Osteoblast (primary cell): Measurements from ENCODE around the gene CAB39L. TPM values are rescaled to one million over a fixed set of nuclear protein-coding genes. Genes with fewer than 3 reads are reported as not detected.

Experiments
- DNase-seq: peaks from one replicate; pipeline ENCODE4 v3.0.0; 2011; ENCODE audit warnings: low spot score, mixed read lengths; ENCODE audit not compliant: insufficient read length; ENCODE audit errors: missing footprints
- H2AFZ ChIP-seq: 2 replicates; pipeline ENCODE4 v1.6.0; 2011; ENCODE audit warnings: mild to moderate bottlenecking, low read length
- H3K27ac ChIP-seq: 2 replicates; pipeline ENCODE4 v1.5.1; 2011; ENCODE audit warnings: mild to moderate bottlenecking, low read depth, low read length, moderate library complexity
- H3K27me3 ChIP-seq: 2 replicates; pipeline ENCODE4 v1.6.0; 2012; ENCODE audit warnings: mild to moderate bottlenecking, control low read depth, inconsistent platforms, low read length, moderate library complexity; ENCODE audit not compliant: insufficient read depth
- H3K36me3 ChIP-seq: 2 replicates; pipeline ENCODE4 v1.5.1; 2011; ENCODE audit warnings: mild to moderate bottlenecking, low read length, control low read depth, moderate library complexity; ENCODE audit not compliant: insufficient read depth
- H3K4me1 ChIP-seq: 2 replicates; pipeline ENCODE4 v1.5.1; 2011; ENCODE audit warnings: mild to moderate bottlenecking, low read length, control low read depth, moderate library complexity; ENCODE audit not compliant: insufficient read depth
- H3K4me2 ChIP-seq: 2 replicates; pipeline ENCODE4 v1.6.0; 2011; ENCODE audit warnings: mild to moderate bottlenecking, low read length; ENCODE audit not compliant: insufficient read depth
- H3K4me3 ChIP-seq: fragments of 200-600 bp; sonication (generic); 3 replicates; pipeline ENCODE4 v1.5.1; 2012; ENCODE audit warnings: mild to moderate bottlenecking, low read length, inconsistent platforms; ENCODE audit not compliant: insufficient read depth
- H3K79me2 ChIP-seq: 2 replicates; pipeline ENCODE4 v1.6.0; 2012; ENCODE audit warnings: mild to moderate bottlenecking, low read length, control low read depth, inconsistent platforms; ENCODE audit not compliant: insufficient read depth
- H3K9me3 ChIP-seq: 2 replicates; pipeline ENCODE4 v1.5.1; 2011; ENCODE audit warnings: low read depth, low read length, control low read depth
- H4K20me1 ChIP-seq: 2 replicates; pipeline ENCODE4 v1.6.0; 2012; ENCODE audit warnings: mild to moderate bottlenecking, low read length, control low read depth; ENCODE audit not compliant: insufficient read depth
- CTCF ChIP-seq: IDR thresholded peaks from 2 replicates; pipeline ENCODE4 v1.5.1; 2011; ENCODE audit warnings: mild to moderate bottlenecking, low read depth, low read length, moderate library complexity; ENCODE audit errors: extremely low read depth
- total RNA-seq: library from RNA; depleted of rRNA; stranded (reverse); fragments of >200 nt; gene quantifications from 2 replicates; pipeline ENCODE4 v1.2.3, GENCODE V29; 2012

Gene CAB39L
- total RNA-seq, 1 donor: 12.3 TPM

DNA sequence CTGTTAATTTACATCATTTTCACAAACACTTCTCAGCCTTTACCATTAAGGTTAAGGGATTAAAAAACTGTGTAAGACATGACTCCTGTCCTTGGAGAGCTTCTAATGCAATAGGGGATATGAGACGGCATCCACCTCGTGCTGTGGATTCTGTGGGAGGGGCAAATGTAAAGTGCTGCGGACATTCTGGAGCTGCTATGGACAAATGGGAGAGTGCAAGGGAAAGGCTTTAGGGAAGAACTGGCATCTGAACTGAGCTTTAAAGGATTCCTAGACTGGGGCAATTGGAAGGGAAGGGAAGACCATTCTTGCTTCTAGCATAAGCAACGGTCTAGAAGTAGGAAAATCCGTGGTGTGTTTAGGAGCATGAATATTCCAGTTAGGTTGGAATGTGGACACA, 164.8 kb downstream of the CAB39L start:
- Histone ChIP-seq H3K4me3 (no peak overlapping the region), H3K9me3 (no peaks in the 10 kb centered on the region), H3K4me1 (no peaks in the 10 kb centered on the region), H4K20me1 (no peaks in the 10 kb centered on the region), H3K27ac (no peak overlapping the region), H2AFZ (no peak overlapping the region), H3K36me3 (no peaks in the 10 kb centered on the region), H3K4me2 (no peak overlapping the region), H3K27me3 (no peaks in the 10 kb centered on the region), H3K79me2 (no peaks in the 10 kb centered on the region)
- TF ChIP-seq CTCF: no peak
- no peak for DNase-seq

DNA sequence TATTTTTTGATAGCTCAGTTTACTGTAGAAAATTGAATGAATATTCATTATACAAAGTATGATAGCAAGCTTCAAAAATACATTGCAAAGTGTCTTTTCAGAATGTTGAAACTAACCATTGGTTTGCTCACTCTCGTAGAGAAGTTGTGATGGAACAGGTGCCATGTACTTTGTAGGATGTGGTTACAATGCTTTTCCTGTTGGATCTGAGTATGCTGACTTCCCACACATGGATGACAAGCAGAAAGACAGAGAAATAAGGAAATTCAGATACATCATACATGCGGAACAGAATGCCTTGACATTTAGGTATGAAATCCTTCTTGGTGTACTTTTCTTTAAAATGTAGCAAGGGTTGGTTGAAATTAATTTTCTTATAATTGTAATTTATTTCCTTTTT, 165.7 kb downstream of the CAB39L start:
- Histone ChIP-seq H3K9me3 (no peaks in the 10 kb centered on the region), H3K4me2 (no peak overlapping the region), H3K27me3 (no peaks in the 10 kb centered on the region), H3K4me3 (no peak overlapping the region), H2AFZ (no peak overlapping the region), H3K27ac (no peak overlapping the region), H3K36me3 (no peaks in the 10 kb centered on the region), H4K20me1 (no peaks in the 10 kb centered on the region), H3K4me1 (no peaks in the 10 kb centered on the region), H3K79me2 (no peaks in the 10 kb centered on the region)
- no peak for DNase-seq
- no peak for TF ChIP-seq CTCF

DNA sequence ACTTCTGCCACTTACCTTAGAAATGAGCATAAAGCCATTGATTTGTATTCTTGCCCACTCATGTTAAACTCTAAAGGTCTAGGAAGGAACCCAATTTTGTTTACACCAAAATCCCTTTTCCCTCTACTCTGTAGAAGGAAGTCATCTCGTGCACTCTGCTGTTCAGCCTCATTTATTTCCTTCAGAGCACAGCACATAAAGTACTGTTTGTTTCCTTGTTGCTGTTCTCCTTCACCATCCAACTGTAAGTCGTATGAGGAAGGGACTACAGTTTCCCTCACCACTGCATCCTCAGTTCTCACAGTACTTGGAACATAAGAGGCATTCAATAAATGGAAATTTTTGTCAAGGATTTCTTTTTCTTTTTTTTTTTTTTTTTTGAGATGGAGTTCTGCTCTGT, 171.6 kb downstream of the CAB39L start:
- DNase-seq: no peak
- Histone ChIP-seq H3K36me3 (peaks cover 8% of the 10 kb centered on the region), H3K27me3 (no peaks in the 10 kb centered on the region), H3K4me1 (no peaks in the 10 kb centered on the region), H2AFZ (no peak overlapping the region), H3K4me2 (no peak overlapping the region), H3K79me2 (no peaks in the 10 kb centered on the region), H4K20me1 (no peaks in the 10 kb centered on the region), H3K9me3 (no peaks in the 10 kb centered on the region), H3K4me3 (no peak overlapping the region), H3K27ac (no peak overlapping the region)
- TF ChIP-seq CTCF: no peak

GRCh38 chr13:49271264-49271663, 172.6 kb downstream of the CAB39L start:
- Histone ChIP-seq H3K4me2 (no peak overlapping the region), H3K27me3 (no peaks in the 10 kb centered on the region), H3K27ac (no peak overlapping the region), H3K9me3 (no peaks in the 10 kb centered on the region), H3K4me1 (no peaks in the 10 kb centered on the region), H3K79me2 (no peaks in the 10 kb centered on the region), H2AFZ (no peak overlapping the region), H4K20me1 (no peaks in the 10 kb centered on the region), H3K36me3 (peaks cover 8% of the 10 kb centered on the region), H3K4me3 (no peak overlapping the region)
- DNase-seq: no peak
- no peak for TF ChIP-seq CTCF
